ENCODE data around the gene EZH1. TPM values are rescaled to one million over a fixed set of nuclear protein-coding genes. Genes with fewer than 3 reads are reported as not detected.

Gene EZH1
- total and polyA plus RNA-seq, 2 experiments from 2014 or later, result 9.5 to 22.5 TPM

- Histone ChIP-seq H3K79me2 (peaks cover 32% of the 10 kb centered on the region), H2AFZ (no peak overlapping the region), H3K9me2 (replicated peaks; ENCODE audit: insufficient read depth) (no peaks in the 10 kb centered on the region), H3K4me3 (no peak overlapping the region), H3K9me3 (ENCODE audit: low read depth) (no peaks in the 10 kb centered on the region), H4K20me1 (ENCODE audit: insufficient read depth, poor library complexity, severe bottlenecking) (peaks cover 20% of the 10 kb centered on the region), H3K36me3 (replicated peaks; ENCODE audit: insufficient read depth, low read depth) (no peaks in the 10 kb centered on the region), H3K4me2 (peak overlapping the region; percentile 95), H3K4me1 (ENCODE audit: insufficient read depth) (peaks cover 43% of the 10 kb centered on the region), H3K27me3 (no peaks in the 10 kb centered on the region), H3K27ac (peak overlapping the region; percentile 98)
- DNase-seq (ENCODE audit: low spot score), result peak; percentile 100
- TF ChIP-seq EZH2phosphoT487 (IDR thresholded peaks at IDR 0.05; ENCODE audit: low read depth, severe bottlenecking, unreplicated experiment) (no peak), EZH2 (IDR thresholded peaks at IDR 0.05; ENCODE audit: borderline replicate concordance) (no peak), CTCF (IDR thresholded peaks at IDR 0.05; ENCODE audit: poor library complexity) (no peak)
- 12% methylated on average over 30 of the region's 33 CpGs for WGBS (ENCODE audit: low lambda C conversion rate, missing lambda C conversion rate)
Measured at GRCh38 chr17:42677012-42677857, 67.6 kb downstream of the EZH1 start.

- TF ChIP-seq CTCF (IDR thresholded peaks at IDR 0.05; ENCODE audit: poor library complexity), result peak; percentile 9
- TF ChIP-seq EZH2 (IDR thresholded peaks at IDR 0.05; ENCODE audit: borderline replicate concordance), result no peak
- Histone ChIP-seq H3K9me2 (replicated peaks; ENCODE audit: insufficient read depth) (no peaks in the 10 kb centered on the region), H3K4me2 (peak within 1 kb of the TSS; percentile 95), H3K4me3 (peak within 1 kb of the TSS; percentile 84), H2AFZ (peak within 1 kb of the TSS; percentile 64), H3K27me3 (no peaks in the 10 kb centered on the region), H4K20me1 (ENCODE audit: insufficient read depth, poor library complexity, severe bottlenecking) (peaks cover 20% of the 10 kb centered on the region), H3K36me3 (replicated peaks; ENCODE audit: insufficient read depth, low read depth) (no peaks in the 10 kb centered on the region), H3K79me2 (peaks cover 30% of the 10 kb centered on the region), H3K27ac (peak within 1 kb of the TSS; percentile 98), H3K4me1 (ENCODE audit: insufficient read depth) (peaks cover 43% of the 10 kb centered on the region), H3K9me3 (ENCODE audit: low read depth) (no peaks in the 10 kb centered on the region)
- DNase-seq (ENCODE audit: low spot score), result no peak
- WGBS (ENCODE audit: low lambda C conversion rate, missing lambda C conversion rate), result 1% methylated on average over 23 of the region's 51 CpGs
Measured at GRCh38 chr17:42676424-42677011, 68.3 kb downstream of the EZH1 start, which contains the start of gene PLEKHH3. Gene PLEKHH3 (minus strand): TSS chr17:42676994. CDS start chr17:42676563, 431 bp downstream.

GRCh38 chr17:42675965-42676423 lies 68.8 kb downstream of the EZH1 start:
- TF ChIP-seq EZH2phosphoT487 (IDR thresholded peaks at IDR 0.05; ENCODE audit: low read depth, severe bottlenecking, unreplicated experiment), result no peak
- no peak for TF ChIP-seq CTCF (IDR thresholded peaks at IDR 0.05; ENCODE audit: poor library complexity)
- no peak for TF ChIP-seq EZH2 (IDR thresholded peaks at IDR 0.05; ENCODE audit: borderline replicate concordance)
- peak; percentile 82 for DNase-seq (ENCODE audit: low spot score)
- 0% methylated on average over 30 of the region's 43 CpGs for WGBS (ENCODE audit: low lambda C conversion rate, missing lambda C conversion rate)
- Histone ChIP-seq H3K9me2 (replicated peaks; ENCODE audit: insufficient read depth) (no peaks in the 10 kb centered on the region), H3K27me3 (no peaks in the 10 kb centered on the region), H3K4me3 (peak overlapping the region; percentile 84), H3K36me3 (replicated peaks; ENCODE audit: insufficient read depth, low read depth) (no peaks in the 10 kb centered on the region), H2AFZ (peak overlapping the region; percentile 64), H4K20me1 (ENCODE audit: insufficient read depth, poor library complexity, severe bottlenecking) (peaks cover 20% of the 10 kb centered on the region), H3K27ac (peak overlapping the region; percentile 83), H3K79me2 (peaks cover 30% of the 10 kb centered on the region), H3K9me3 (ENCODE audit: low read depth) (no peaks in the 10 kb centered on the region), H3K4me1 (ENCODE audit: insufficient read depth) (peaks cover 43% of the 10 kb centered on the region), H3K4me2 (peak overlapping the region; percentile 95)
